HG03521 (cell line): ENCODE measurements around the gene AGPAT2.

Experiments used
- ATAC-seq: cut with Tn5 transposase; IDR thresholded peaks from one replicate; pipeline ENCODE4 v1.9.1; 2021; ENCODE audit warnings: mild to moderate bottlenecking, moderate library complexity; ENCODE audit not compliant: unreplicated experiment

The AGPAT2 gene

GRCh38 chr9:136675477-136676296 lies 11.6 kb downstream of the AGPAT2 start:
- ATAC-seq = no peak

- ATAC-seq = no peak
Observed at GRCh38 chr9:136674786-136675349, 12.4 kb downstream of the AGPAT2 start.

GRCh38 chr9:136673975-136674785 lies 13.1 kb downstream of the AGPAT2 start:
- no peak for ATAC-seq

GRCh38 chr9:136673088-136673974 lies 13.9 kb downstream of the AGPAT2 start:
- no peak for ATAC-seq

- ATAC-seq = no peak
Observed at GRCh38 chr9:136672431-136673087, 14.7 kb downstream of the AGPAT2 start.

DNA sequence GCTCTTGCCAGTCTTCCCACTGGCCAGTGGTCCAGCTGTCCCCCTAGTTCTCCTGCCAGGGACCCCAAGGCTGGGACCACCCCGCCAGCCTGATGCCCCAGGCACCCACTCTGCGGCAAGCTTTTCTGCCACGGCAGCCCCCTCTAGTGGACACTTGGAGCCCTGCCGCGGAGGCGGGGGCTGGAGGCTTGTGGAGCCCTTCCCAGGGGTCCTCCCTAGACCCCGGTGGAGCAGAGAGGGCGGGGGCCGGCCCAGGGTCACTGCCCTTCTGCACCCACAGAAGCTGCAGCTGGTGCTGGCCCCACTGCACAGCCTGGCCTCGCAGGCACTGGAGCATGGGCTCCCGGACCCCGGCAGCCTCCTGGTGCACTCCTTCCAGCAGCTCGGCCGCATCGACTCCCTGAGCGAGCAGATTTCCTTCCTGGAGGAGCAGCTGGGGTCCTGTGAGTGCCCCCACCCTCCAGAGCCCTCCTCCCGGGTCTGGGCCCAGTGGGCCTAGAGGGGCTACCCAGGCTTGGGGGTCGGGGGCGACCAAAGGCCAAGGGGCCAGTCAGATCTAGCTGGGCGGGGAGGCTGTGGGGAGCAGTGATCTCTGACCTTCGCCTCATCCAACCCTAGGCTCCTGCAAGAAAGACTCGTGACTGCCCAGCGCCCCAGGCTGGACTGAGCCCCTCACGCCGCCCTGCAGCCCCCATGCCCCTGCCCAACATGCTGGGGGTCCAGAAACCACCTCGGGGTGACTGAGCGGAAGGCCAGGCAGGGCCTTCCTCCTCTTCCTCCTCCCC lies 15.4 kb downstream of the AGPAT2 start:
- ATAC-seq = no peak

- ATAC-seq = no peak
Observed at GRCh38 chr9:136671254-136671614, 16.0 kb downstream of the AGPAT2 start.

- ATAC-seq = no peak
Observed at GRCh38 chr9:136670576-136671253, 16.5 kb downstream of the AGPAT2 start.

DNA sequence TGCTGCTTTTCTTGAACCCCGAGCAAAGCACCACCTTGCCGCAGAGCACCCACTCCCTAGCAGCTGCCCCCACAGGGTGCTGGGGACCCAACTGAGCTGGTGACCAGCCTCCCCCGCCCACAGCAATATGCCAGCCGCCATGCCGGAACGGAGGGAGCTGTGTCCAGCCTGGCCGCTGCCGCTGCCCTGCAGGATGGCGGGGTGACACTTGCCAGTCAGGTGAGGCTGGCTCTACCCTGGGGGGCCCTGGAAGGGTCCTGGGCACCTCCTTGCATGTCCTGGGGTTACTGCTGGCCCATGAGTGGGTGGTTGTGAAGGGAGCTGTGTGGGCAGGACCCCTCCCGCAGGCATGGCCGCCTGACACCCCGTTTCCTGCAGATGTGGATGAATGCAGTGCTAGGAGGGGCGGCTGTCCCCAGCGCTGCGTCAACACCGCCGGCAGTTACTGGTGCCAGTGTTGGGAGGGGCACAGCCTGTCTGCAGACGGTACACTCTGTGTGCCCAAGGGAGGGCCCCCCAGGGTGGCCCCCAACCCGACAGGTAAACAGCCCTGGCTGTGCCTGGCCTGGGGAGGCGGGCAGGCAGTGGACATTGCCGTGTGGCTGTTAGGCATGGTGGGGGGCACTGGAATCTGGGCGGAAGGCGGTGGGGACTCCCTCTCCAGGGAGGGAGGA lies 17.3 kb downstream of the AGPAT2 start:
- no peak for ATAC-seq

- no peak for ATAC-seq
Observed at GRCh38 chr9:136668983-136669790, 18.1 kb downstream of the AGPAT2 start.

DNA sequence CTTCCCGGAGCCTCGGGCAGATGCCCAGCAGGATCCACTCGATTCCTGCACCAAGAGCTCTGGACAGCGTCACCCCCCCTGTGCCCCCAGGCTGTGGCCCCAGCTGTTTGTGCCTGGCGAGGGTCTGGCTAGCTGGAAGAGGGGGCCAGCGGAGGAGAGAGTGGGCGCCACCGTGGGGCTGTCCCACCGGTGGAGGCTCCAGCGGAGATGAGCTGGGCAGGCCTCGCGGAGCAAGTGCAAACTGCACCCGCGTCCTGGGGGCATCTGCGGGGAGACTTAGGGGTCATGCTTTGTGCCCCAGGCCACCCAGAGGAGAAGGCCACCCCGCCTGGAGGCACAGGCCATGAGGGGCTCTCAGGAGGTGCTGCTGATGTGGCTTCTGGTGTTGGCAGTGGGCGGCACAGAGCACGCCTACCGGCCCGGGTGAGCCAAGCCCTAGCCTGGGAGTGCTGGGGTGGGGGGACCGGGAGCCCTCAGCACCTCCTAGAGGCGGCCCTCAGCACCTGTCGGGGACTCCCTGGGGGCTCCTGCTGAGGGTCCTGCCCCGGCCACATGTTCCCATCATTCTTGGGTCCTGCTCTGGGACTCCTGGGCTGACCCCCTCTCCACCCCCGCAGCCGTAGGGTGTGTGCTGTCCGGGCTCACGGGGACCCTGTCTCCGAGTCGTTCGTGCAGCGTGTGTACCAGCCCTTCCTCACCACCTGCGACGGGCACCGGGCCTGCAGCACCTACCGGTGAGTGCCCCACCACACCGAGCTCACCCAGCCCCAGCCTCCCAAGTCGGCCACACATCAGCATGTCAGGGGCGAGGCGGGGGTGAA lies 19.1 kb downstream of the AGPAT2 start:
- ATAC-seq = no peak

- ATAC-seq = no peak
Observed at GRCh38 chr9:136667214-136667939, 19.9 kb downstream of the AGPAT2 start.

DNA sequence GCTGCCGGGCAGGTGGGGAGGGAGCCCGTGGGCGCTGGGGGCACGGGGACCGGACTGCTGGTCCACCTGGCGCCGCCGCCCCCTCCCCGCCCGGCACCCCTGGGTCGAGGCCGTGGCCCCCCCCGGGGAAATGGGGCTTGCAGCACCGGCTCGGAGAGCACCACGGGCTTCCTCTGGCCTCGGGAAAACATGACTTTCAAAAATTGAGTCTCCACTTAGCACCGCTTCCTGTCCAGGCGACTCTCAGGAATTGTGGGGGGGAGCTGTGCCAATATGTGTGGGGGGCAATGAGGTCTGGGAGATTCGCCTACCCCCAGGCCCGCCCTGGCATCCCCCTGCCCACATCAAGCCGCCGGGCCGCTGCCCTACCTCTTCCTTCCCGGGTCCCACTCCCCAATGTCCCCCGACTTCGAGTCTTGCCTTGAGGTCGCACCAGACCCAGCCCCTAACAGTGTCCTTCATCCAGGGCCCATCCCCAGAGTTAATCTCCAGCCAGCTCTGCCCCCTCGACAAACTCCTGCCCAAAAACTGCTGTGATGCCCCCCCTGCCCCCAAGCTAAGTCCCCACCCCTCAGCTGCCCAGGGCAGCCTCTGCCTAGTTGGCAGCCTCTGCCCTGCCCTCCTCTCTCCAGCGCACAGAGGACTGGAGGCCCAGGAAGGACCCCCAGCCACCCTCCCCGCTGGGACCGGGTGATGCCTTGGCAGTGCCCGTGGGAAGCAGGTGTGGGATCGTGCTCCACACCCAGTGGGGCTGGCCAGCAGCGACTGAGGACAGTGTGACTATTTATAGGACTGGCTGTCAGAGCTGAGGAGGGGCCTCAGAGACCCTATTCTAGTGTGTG lies 20.7 kb downstream of the AGPAT2 start:
- no peak for ATAC-seq

GRCh38 chr9:136665704-136666371 lies 21.4 kb downstream of the AGPAT2 start:
- ATAC-seq = no peak
